CD4-positive, CD25-positive, alpha-beta regulatory T cell (primary cell): Measurements from ENCODE around the gene FASN. TPM values are rescaled to one million over a fixed set of nuclear protein-coding genes. Genes with fewer than 3 reads are reported as not detected.

ENCODE experiments used
- ATAC-seq, 2 donors: fragments of 150-1000 bp; cut with Tn5 transposase; one replicate each; pipeline ENCODE4 v1.10.0; 2021; ENCODE audit warnings: low read depth in 2 of 2, moderate number of reproducible peaks in 2 of 2, moderate library complexity in 1 of 2
- DNase-seq, 3 donors: peaks; one replicate each; pipeline versions ENCODE4 v3.0.0 to v3.0.0-alpha.2; 2012 to 2022; ENCODE audit warnings: mixed read lengths in 1 of 3
- H3K27ac ChIP-seq: one replicate; pipeline ENCODE4 v1.7.0; 2013; ENCODE audit warnings: mild to moderate bottlenecking, low read length; ENCODE audit not compliant: insufficient read depth, poor library complexity, severe bottlenecking
- H3K27me3 ChIP-seq: one replicate; pipeline ENCODE4 v1.7.0; 2013; ENCODE audit warnings: low read length; ENCODE audit not compliant: control insufficient read depth, insufficient read depth
- H3K36me3 ChIP-seq: one replicate; pipeline ENCODE4 v1.7.0; 2013; ENCODE audit warnings: mild to moderate bottlenecking, low read length, moderate library complexity; ENCODE audit not compliant: control insufficient read depth, insufficient read depth
- H3K4me1 ChIP-seq: 2 replicates; pipeline ENCODE4 v1.7.0; 2013; ENCODE audit warnings: mild to moderate bottlenecking, low read length; ENCODE audit not compliant: insufficient read depth, control insufficient read depth, poor library complexity, severe bottlenecking
- H3K4me3 ChIP-seq: one replicate; pipeline ENCODE4 v1.7.0; 2013; ENCODE audit warnings: low read depth, mild to moderate bottlenecking, low read length, moderate library complexity
- H3K9me3 ChIP-seq, 2 experiments: 1 replicate in 1 of 2; 2 replicates in 1 of 2; pipeline ENCODE4 v1.7.0; 2013; ENCODE audit warnings: low read length in 2 of 2, mild to moderate bottlenecking in 1 of 2, moderate library complexity in 1 of 2; ENCODE audit not compliant: control insufficient read depth in 2 of 2
- H3K27ac Mint-ChIP-seq, 3 donors: one replicate each; pipeline ENCODE4 v1.8.0; 2020 to 2022; ENCODE audit warnings: mild to moderate bottlenecking in 3 of 3, mixed read lengths in 3 of 3, moderate library complexity in 2 of 3
- H3K27me3 Mint-ChIP-seq: one replicate; pipeline ENCODE4 v1.8.0; 2022; ENCODE audit warnings: mild to moderate bottlenecking, mixed read lengths
- H3K36me3 Mint-ChIP-seq: one replicate; pipeline ENCODE4 v1.8.0; 2020; ENCODE audit warnings: mixed read lengths
- H3K4me1 Mint-ChIP-seq, 4 donors: one replicate each; pipeline ENCODE4 v1.8.0; 2020 to 2022; ENCODE audit warnings: mixed read lengths in 4 of 4, mild to moderate bottlenecking in 1 of 4
- H3K4me3 Mint-ChIP-seq, 4 donors: one replicate each; pipeline ENCODE4 v1.8.0; 2020 to 2022; ENCODE audit warnings: mild to moderate bottlenecking in 4 of 4, mixed read lengths in 4 of 4, moderate library complexity in 3 of 4
- H3K9me3 Mint-ChIP-seq, 7 donors: one replicate each; pipeline ENCODE4 v1.8.0; 2020 to 2022; ENCODE audit warnings: mixed read lengths in 7 of 7, mild to moderate bottlenecking in 3 of 7, moderate library complexity in 2 of 7
- polyA plus RNA-seq, 4 donors: library from polyadenylated mRNA; unstranded; fragments of 300-500 nt; fragmentation: Illumina TruSeq; gene quantifications; one replicate each; pipeline ENCODE4 v1.2.3, GENCODE V29; 2021
- total RNA-seq: library from RNA; stranded (reverse); gene quantifications from one replicate; pipeline ENCODE4 v1.2.3, GENCODE V29; 2022

The FASN gene
- total and polyA plus RNA-seq, 5 donors from 2014 or later: 0.23 to 153 (median 0.79) TPM

DNA sequence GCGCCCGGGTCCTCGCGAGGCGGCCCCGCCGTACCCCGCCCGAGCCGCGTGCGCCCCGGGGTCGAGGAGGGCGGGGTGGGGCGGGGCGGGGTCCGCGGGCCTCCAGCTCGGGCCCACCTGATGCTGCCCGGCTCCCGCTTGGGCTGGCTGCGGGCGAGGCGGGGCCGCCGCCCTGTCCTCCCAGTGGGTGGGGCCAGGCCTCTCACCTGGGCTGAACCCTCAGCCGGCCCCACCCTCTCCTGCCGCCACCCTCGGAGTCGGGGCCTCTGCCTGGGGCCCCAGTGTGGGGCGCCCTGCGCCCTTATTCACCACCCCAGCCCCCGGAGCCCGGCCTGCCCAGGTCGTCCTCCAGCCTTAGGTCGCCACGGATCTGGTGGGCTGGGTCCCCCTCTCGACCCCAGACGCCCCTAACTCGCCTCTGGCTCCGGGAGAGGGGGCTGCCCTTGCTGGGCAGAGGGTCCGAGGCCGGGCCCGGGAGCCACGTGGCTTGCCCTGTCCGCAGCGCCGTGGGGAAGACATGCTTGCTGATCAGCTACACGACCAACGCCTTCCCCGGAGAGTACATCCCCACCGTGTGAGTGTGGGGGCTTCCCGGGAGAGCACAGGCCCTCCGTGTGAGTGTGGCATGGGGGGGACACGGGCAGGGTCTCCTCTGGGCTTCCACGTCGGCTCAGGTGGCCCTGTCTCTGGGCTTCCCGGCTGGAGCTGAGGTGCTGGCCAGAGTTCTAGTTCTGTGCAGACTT is 66.0 kb downstream of the FASN start:
- Mint-ChIP-seq H3K9me3 (no peaks in the 10 kb centered on the region), H3K27ac (no peak overlapping the region), H3K4me1 (peaks cover 0 to 28% (median 7%) of the 10 kb centered on the region in 4 donors), H3K36me3 (peaks cover 5% of the 10 kb centered on the region), H3K4me3 (peak overlapping the region in 3 of 4 donors; percentile 44 to 86 (median 67)), H3K27me3 (no peaks in the 10 kb centered on the region)
- Histone ChIP-seq H3K27ac (no peak overlapping the region), H3K4me1 (peaks cover 36% of the 10 kb centered on the region), H3K36me3 (no peaks in the 10 kb centered on the region), H3K4me3 (no peak overlapping the region), H3K27me3 (no peaks in the 10 kb centered on the region), H3K9me3 (no peaks in the 10 kb centered on the region)
- peak in 1 of 2 donors; percentile 8 for ATAC-seq
- peak in 2 of 3 donors; percentile 39 to 45 for DNase-seq

DNA sequence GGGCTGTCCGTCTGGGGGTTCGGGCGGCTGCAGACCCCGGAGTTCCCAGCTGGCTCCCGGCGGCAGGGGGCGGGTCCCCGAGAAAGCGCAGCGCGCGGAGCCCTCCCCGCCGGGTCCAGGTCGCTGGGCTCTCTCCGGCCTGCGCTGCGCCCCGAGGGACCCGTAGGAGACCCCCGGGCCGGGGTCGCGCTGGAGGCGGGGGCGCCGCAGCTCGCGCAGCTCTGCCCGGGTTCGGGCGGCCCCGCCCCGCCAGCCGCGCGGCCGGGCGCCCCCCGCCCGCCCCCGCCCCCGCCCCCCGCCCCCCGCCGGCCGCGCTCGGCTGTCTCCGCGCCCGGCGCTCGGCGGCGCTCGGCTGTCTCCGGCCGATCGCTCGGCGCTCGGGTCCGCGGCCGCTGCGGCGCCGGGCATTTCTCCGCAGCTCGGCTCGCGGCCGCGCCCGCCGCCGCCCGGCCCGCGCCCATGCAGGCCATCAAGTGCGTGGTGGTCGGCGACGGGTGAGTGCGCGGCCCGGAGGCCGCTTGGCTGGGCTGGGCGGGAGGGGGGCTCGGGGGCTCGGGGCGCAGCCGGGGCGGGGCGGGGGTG is 66.6 kb downstream of the FASN start, which contains the start of gene RAC3:
Gene RAC3 (plus strand): TSS at position 376 of the 582 bp plus-strand sequence. CDS start 84 bp downstream, at position 460.
- Mint-ChIP-seq H3K27ac (peak within 1 kb of the TSS in 2 of 3 donors; percentile 63 to 71), H3K4me3 (peak within 1 kb of the TSS; percentile 86 to 91 (median 90)), H3K4me1 (peaks cover 0 to 28% (median 7%) of the 10 kb centered on the region in 4 donors), H3K9me3 (no peaks in the 10 kb centered on the region), H3K36me3 (peaks cover 5% of the 10 kb centered on the region), H3K27me3 (no peaks in the 10 kb centered on the region)
- Histone ChIP-seq H3K36me3 (no peaks in the 10 kb centered on the region), H3K4me1 (peaks cover 29% of the 10 kb centered on the region), H3K4me3 (no peak within 1 kb of the TSS), H3K9me3 (no peaks in the 10 kb centered on the region), H3K27ac (no peak within 1 kb of the TSS), H3K27me3 (no peaks in the 10 kb centered on the region)
- DNase-seq: no peak
- ATAC-seq: peak in 1 of 2 donors; percentile 4

DNA sequence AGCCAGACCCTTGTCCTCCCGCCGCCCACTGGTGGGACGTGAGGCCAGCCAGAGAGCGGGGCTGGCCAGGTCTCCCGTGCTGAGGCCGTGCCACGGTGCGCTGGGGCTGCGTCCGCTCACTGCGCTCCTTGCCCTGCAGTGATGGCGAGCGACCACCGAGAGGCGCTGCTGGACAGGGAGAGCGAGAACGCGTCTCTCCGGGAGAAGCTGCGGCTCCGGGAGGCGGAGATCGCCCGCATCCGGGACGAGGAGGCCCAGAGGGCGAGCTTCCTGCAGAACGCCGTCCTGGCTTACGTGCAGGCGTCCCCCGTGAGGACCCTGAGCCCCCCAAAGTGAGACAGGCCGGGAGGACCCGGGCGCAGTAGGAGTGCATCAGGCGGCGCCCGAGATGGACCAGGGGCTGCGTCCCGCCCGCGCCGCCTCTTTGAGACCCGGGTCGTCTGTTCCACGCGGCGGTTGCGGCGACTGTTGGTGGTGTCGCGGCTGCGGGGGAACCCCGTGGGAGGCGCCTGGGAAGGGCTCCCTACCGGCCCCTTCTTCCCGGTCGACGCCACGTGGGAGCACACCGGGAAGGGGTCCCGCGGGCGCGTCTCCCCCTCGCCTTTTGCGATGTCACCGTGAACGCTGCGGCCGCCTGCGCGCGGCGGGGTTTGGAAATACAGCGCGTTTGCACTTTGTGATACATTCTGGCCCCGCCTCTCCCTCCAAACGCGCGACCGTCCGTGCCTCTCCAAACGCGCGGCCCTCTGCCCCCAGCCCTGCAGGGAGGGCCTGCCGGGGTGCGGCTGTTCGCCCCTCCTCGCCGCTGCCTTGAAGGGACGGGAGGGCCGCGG is 67.3 kb downstream of the FASN start:
- H3K9me3 ChIP-seq: no peaks in the 10 kb centered on the region
- ATAC-seq (peak; percentile 81 to 82), DNase-seq (peak; percentile 72 to 86 (median 84))
- no peaks in the 10 kb centered on the region for H3K36me3 ChIP-seq
- no peak overlapping the region for H3K27ac ChIP-seq
- H3K27ac Mint-ChIP-seq: peak overlapping the region in 2 of 3 donors; percentile 63 to 71
- H3K4me1 Mint-ChIP-seq: peaks cover 0 to 23% (median 7%) of the 10 kb centered on the region in 4 donors
- peak overlapping the region; percentile 86 to 91 (median 90) for H3K4me3 Mint-ChIP-seq
- H3K27me3 ChIP-seq: no peaks in the 10 kb centered on the region
- H3K9me3 Mint-ChIP-seq: no peaks in the 10 kb centered on the region
- H3K4me1 ChIP-seq: peaks cover 23% of the 10 kb centered on the region
- peaks cover 5% of the 10 kb centered on the region for H3K36me3 Mint-ChIP-seq
- H3K27me3 Mint-ChIP-seq: no peaks in the 10 kb centered on the region
- no peak overlapping the region for H3K4me3 ChIP-seq

DNA sequence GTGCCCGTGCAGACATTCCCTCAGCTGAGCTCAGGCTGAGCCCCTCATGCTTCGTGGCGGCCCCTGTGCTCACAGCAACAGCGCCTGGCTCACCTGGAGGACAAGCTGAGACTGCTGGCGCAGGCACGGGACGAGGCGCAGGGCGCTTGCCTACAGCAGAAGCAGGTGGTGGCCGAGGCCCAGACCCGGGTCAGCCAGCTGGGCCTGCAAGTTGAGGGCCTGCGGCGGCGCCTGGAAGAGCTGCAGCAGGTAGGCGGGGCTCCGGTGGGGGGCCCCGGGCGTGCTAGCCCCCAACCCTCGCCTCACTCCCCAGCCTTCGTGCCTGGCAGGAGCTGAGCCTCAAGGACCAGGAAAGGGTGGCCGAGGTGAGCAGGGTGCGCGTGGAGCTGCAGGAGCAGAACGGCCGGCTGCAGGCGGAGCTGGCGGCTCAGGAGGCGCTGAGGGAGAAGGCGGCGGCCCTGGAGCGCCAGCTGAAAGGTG is 68.0 kb downstream of the FASN start:
- H3K27me3 ChIP-seq: no peaks in the 10 kb centered on the region
- H3K36me3 Mint-ChIP-seq: peaks cover 2% of the 10 kb centered on the region
- H3K4me3 ChIP-seq: no peak overlapping the region
- peaks cover 0 to 17% (median 2%) of the 10 kb centered on the region in 4 donors for H3K4me1 Mint-ChIP-seq
- no peaks in the 10 kb centered on the region for H3K9me3 Mint-ChIP-seq
- peaks cover 20% of the 10 kb centered on the region for H3K4me1 ChIP-seq
- H3K27ac ChIP-seq: no peak overlapping the region
- DNase-seq: peak in 1 of 3 donors; percentile 21
- no peaks in the 10 kb centered on the region for H3K27me3 Mint-ChIP-seq
- H3K4me3 Mint-ChIP-seq: peak overlapping the region in 3 of 4 donors; percentile 62 to 91 (median 74)
- H3K9me3 ChIP-seq: no peaks in the 10 kb centered on the region
- no peak for ATAC-seq
- H3K36me3 ChIP-seq: no peaks in the 10 kb centered on the region
- H3K27ac Mint-ChIP-seq: no peak overlapping the region

DNA sequence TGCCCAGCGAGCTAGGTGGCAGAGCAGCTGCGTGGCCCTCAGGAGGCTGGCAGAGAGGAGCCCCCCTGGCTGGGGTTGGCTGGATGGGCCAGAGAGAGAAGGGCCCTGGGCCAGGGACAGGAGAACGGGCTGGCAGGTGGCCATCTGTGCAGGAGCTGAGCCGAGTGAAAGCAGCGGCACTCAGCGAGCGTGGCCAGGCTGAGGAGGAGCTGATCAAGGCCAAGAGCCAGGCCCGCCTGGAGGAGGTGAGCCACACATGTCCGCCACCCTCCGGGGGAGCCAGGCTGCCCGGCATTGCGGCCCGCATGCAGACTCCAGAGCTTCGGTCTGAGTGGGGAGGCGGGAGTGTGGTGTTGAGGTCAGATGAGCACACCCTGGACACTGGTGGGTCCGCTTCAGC is 68.6 kb downstream of the FASN start:
- Histone ChIP-seq H3K36me3 (no peaks in the 10 kb centered on the region), H3K9me3 (no peaks in the 10 kb centered on the region), H3K27ac (no peak overlapping the region), H3K4me1 (peaks cover 23% of the 10 kb centered on the region), H3K4me3 (no peak overlapping the region), H3K27me3 (no peaks in the 10 kb centered on the region)
- Mint-ChIP-seq H3K4me1 (peaks cover 0 to 14% (median 0%) of the 10 kb centered on the region in 4 donors), H3K27ac (no peak overlapping the region), H3K9me3 (no peaks in the 10 kb centered on the region), H3K36me3 (no peaks in the 10 kb centered on the region), H3K27me3 (no peaks in the 10 kb centered on the region), H3K4me3 (peak overlapping the region in 2 of 4 donors; percentile 62 to 74)
- ATAC-seq (no peak), DNase-seq (no peak)

DNA sequence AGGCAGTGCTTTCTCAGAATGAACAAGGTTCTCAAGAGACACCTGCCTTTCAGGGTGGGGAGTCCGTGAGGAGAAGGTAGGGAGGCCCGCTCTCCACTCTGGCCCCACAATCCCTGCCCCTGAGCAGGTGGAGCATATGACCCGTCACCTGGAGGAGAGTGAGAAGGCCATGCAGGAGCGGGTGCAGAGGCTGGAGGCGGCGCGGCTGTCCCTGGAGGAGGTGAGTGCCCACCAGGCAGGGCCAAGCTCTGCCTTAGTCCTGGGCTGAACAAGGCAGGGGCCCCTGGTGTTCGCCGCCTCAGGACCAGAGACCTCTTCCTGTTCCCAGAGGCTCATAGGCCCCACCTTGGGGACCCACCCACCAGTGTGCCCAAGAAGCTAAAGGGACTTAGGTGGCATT is 69.1 kb downstream of the FASN start:
- Mint-ChIP-seq H3K27ac (no peak overlapping the region), H3K27me3 (no peaks in the 10 kb centered on the region), H3K36me3 (no peaks in the 10 kb centered on the region), H3K4me1 (peaks cover 0 to 18% (median 0%) of the 10 kb centered on the region in 4 donors), H3K9me3 (no peaks in the 10 kb centered on the region), H3K4me3 (no peak overlapping the region)
- Histone ChIP-seq H3K27ac (no peak overlapping the region), H3K9me3 (no peaks in the 10 kb centered on the region), H3K36me3 (no peaks in the 10 kb centered on the region), H3K4me1 (peaks cover 28% of the 10 kb centered on the region), H3K27me3 (no peaks in the 10 kb centered on the region), H3K4me3 (no peak overlapping the region)
- ATAC-seq (no peak), DNase-seq (no peak)
